HepG2 (cell line): ENCODE results near the gene BIN1.

Experiments used
- GABPA ChIP-seq, 2 experiments: IDR thresholded peaks; 2 replicates each; pipeline ENCODE4 v1.6.1; 2011 to 2016; ENCODE audit warnings: low read depth in 2 of 2, low read length in 1 of 2, missing biosample characterization in 1 of 2, missing genetic modification characterization in 1 of 2
- HIC2 ChIP-seq: sonication (generic); formaldehyde crosslinking; IDR thresholded peaks from 2 replicates; pipeline ENCODE4 v1.9.0; 2022; ENCODE audit warnings: low read depth, missing genetic modification reagents
- SMAD1 ChIP-seq: sonication (generic); formaldehyde crosslinking; IDR thresholded peaks from 2 replicates; pipeline ENCODE4 v1.4.0; 2020; ENCODE audit warnings: missing genetic modification reagents, low read depth, mild to moderate bottlenecking, borderline replicate concordance
- TF ChIP-seq, protein P1 (sequence below): sonication (generic); formaldehyde crosslinking; IDR thresholded peaks from 2 replicates; pipeline ENCODE4 v1.5.0; 2020; ENCODE audit warnings: mild to moderate bottlenecking, missing genetic modification reagents, moderate library complexity

DNA sequence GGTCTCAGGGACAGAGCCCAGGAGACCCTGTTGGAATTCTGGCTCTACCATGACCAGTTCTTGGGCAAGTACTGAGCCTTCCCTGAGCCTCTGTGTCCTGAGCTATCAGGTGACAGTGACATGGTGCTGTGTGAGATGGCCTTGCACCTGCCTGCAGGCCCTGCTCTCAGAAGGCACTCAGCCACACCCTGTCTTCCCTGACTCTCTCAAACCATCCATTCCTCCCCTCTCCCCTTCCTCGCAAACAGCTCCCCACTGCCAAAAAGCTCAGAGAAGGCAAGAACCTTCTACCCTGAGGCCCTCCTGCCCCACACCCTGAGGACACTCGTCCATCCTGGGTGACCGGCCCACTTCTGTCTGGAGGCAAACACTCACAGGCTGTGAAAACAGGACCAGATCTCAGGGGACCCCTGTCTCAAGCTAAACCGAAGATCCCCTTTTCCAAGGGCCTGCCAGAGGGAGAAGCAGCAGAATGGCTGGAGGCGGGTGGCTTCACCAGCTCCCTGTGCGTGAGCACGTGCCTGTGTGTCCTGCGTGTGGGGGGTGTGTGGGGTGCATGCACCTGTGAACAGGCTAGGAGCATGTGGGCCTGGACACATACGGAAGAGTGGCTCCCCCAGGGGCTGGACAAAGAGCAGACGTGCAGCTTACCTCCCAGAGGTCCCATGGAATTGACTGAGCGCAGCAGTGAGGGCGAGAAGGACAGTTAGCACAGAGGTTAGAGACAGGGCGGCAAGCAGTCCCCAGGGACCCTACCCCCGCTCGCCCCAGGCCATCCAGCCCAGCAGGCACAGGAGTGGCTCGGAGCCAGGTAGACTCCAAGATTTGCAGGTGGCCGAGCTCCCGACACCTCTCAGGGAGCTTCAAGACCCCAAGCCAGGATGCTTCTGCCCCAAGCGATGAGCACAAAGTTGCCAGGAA lies 53.9 kb downstream of the BIN1 start:
- TF ChIP-seq, protein P1, sequence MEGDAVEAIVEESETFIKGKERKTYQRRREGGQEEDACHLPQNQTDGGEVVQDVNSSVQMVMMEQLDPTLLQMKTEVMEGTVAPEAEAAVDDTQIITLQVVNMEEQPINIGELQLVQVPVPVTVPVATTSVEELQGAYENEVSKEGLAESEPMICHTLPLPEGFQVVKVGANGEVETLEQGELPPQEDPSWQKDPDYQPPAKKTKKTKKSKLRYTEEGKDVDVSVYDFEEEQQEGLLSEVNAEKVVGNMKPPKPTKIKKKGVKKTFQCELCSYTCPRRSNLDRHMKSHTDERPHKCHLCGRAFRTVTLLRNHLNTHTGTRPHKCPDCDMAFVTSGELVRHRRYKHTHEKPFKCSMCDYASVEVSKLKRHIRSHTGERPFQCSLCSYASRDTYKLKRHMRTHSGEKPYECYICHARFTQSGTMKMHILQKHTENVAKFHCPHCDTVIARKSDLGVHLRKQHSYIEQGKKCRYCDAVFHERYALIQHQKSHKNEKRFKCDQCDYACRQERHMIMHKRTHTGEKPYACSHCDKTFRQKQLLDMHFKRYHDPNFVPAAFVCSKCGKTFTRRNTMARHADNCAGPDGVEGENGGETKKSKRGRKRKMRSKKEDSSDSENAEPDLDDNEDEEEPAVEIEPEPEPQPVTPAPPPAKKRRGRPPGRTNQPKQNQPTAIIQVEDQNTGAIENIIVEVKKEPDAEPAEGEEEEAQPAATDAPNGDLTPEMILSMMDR (CRISPR knock-in tag): no peak
- no peak for TF ChIP-seq HIC2 (CRISPR knock-in tag)
- no peak for TF ChIP-seq SMAD1
- no peak for TF ChIP-seq GABPA (IDR thresholded peaks at IDR 0.05; ENCODE audit: low read depth, low read length)
- TF ChIP-seq GABPA (CRISPR knock-in tag; IDR thresholded peaks at IDR 0.05; ENCODE audit: low read depth): no peak
